Amygdala (tissue), 56 donors: ENCODE data around the gene CDH13.

Experiments used
- DNase-seq, 56 donors: peaks; one replicate each; lab custom pipeline; 2025; lab: John Stamatoyannopoulos, UW

The CDH13 gene

DNA sequence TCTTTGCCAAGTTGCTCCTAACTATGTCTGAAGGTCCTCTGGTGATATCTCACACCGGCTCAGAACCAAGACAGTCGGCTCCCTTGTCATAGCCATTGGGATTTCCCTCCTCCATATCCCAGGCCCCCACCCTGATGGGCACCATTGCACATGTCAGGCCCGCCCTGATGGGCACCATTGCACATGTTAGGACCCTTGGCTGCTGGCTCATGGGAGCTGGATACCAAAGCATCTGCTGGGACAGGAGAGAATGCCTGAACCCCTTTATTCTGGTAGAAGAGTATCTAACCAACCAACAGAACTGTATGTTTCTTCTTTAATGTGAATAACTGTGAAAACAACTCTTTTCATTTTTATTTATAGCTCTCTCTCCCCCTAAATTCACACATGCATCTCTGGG lies 726.5 kb downstream of the CDH13 start:
- DNase-seq, result no peak

- DNase-seq, result no peak
Measured at GRCh38 chr16:83354015-83354414, 727.2 kb downstream of the CDH13 start.

- DNase-seq, result no peak
Measured at GRCh38 chr16:83355570-83356218, 728.9 kb downstream of the CDH13 start.

DNA sequence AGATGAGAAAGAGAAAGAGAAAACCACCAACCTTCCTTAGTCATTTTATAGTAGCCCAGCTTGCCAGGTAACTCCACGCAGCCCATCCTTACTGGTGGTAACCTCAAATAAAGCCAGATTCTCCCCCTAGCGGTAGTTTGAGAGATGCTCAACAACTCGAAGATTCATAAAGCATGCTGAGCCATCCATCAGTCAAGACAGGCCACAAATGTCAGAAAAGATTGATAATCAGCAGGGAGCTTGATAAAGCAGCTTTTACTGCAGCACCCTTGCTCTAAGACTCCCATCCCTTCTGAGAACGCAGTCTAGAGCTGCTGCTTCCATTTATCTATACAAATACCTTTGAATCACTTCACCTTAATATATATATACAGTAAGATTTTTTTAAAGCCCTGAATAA lies 729.5 kb downstream of the CDH13 start:
- DNase-seq, result peak in 14 of 56 donors; percentile 1 to 60 (median 12)

DNA sequence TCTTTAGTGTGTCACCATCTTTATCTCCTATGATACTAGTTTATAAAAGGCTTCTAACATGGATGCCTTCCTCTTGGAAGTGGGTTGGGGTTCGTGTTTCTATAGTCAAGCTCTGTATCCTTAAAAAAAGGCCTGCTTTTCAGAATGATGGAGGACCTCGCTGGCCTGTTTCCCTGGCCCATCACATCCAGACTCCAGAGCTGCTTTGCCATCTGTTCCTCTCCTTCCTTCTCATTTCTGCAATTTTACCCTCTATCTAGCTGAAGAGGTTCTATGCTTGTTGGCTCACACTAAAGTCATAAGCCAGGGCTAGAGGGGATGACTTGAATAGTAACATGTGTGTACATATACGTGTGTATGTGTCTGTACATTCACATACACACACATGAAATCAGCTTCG lies 730.2 kb downstream of the CDH13 start:
- DNase-seq, result no peak

GRCh38 chr16:83363521-83363920 lies 736.8 kb downstream of the CDH13 start:
- DNase-seq, result no peak

GRCh38 chr16:83365166-83365565 lies 738.4 kb downstream of the CDH13 start:
- DNase-seq, result no peak

DNA sequence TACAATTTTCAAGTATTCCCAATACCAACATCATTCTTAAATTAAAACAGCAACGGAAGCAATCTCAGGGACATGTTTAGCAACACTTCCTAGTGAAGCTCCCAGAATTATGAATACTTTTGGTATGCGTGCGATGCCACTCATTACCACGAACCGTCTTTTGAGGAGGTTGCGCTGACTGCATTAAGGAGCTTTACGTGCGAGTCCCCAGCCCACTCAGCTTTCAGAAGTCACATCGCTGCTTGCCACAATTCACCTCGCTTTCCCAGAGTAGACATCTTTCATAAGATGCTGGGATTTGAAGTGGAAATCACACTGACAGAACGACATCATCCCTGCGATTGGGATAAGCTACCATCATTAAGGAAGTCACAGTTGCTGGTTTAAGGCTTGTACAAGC lies 739.5 kb downstream of the CDH13 start:
- DNase-seq, result no peak

DNA sequence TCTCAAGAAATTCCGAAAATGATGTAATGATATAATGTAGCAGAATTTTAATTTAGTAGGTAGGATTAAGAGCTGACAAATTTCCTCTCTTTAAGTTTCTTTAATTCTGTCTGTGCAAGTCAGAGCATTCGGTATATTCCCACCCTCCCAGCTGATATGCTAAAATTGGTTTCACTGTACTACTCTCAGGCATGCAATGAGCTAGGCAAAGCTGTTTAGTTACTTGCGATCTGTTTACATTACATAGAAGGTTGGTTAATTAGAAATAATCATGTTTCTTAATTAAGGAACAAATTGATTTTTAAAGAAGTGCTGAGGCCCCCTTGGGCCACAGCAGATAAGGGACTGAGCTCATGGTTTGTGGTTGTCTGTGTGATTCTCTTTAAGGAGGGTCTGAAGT lies 748.2 kb downstream of the CDH13 start:
- no peak for DNase-seq

DNA sequence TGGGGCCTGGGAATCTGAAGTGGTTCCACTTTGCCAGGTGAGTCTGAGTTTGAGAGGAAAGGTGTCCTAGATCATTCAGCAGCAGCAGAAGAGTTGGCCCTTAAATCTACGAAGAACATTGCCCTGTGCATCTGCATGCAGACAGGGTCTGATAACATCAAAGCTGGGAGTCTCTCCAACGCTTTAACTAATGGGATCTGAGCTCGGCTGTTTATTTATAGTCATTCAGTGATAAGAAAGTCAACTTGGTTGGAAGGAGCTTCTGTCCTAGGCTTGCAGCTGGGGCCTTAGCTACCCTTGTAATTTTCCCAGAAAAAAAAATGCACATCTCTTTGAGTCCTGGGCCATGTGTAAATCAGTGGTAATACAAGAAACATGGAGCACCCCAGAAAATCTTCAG lies 763.0 kb downstream of the CDH13 start:
- DNase-seq, result no peak

GRCh38 chr16:83390759-83391158 lies 764.0 kb downstream of the CDH13 start:
- DNase-seq, result no peak

GRCh38 chr16:83392743-83393142 lies 766.0 kb downstream of the CDH13 start:
- DNase-seq, result no peak

GRCh38 chr16:83393196-83393981 lies 766.6 kb downstream of the CDH13 start:
- no peak for DNase-seq

GRCh38 chr16:83397601-83398291 lies 771.0 kb downstream of the CDH13 start:
- DNase-seq, result no peak

DNA sequence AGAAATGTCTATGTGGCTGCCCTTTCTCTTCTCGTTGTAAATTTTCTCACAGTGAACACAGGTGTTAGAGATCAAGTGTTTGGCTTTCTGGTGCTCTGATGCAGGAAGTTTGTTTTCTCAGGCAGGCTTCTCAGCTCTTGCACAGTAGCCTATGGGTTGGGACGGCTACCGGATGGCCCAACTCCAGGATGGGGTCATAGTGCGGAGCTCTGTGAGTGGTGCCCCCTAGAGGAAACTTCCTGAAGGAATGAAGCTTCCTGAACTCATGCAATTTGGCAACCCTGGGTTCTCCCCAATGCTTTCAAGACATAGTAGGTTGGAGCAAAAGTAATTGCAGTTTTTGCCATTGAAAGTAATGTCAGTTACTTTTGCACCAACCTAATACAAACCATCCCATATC lies 773.5 kb downstream of the CDH13 start:
- no peak for DNase-seq

- no peak for DNase-seq
Measured at GRCh38 chr16:83402160-83402814, 775.5 kb downstream of the CDH13 start.

DNA sequence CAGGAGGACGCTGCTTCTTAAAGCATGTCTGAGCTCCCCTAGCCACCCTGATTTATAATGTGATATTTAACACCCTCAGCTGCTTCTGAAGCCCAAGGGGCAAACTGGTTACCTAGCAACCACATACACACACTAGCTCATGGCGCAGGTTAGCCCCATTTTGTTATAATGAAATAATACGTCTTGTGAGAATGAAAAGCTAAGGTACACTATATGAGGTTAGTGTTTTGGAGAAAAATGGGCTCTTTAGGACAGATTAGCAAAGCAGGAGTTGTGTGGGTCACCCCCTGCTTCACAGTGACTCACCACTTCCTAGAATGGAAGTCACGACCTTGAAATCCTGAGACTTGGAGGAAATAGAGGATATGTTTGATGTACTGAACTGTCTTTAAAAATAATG lies 776.2 kb downstream of the CDH13 start:
- DNase-seq, result no peak

DNA sequence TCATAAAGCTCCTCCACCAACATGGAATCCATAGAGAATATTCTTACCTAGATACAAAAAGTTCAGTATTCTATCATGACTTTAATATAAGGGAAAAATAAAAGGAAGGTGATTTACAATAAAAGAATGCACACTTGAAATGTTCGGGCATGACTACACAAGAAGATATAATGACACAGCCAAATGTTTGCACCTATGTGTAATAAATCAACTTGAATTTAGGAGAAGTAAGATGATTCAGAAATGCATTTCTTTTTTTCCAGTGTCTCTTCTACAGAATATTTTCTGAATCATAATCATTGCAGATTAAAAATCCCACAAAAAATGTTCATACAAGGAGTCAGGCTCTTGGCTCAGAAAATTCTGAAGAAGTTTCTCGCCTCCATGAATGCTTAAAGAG lies 777.0 kb downstream of the CDH13 start:
- DNase-seq, result no peak

DNA sequence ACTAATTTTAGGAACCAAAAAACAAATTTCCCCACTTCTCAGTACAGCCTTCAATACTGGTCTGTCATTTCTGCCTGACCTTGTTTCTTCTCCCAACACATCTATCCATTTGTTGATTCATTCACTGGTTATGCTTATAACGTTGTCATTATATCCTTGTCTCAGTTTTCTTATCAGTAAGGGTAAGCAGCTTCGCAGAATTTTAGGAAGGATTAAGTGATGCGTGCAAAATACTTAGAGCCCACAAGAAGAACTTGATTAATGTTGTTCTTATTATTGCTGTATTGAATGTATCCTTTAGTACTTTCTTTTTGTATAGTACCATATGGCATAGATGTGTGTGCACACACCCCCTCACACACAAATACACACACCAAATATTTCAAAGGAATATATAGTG lies 777.5 kb downstream of the CDH13 start:
- no peak for DNase-seq

GRCh38 chr16:83407928-83408327 lies 781.2 kb downstream of the CDH13 start:
- no peak for DNase-seq

DNA sequence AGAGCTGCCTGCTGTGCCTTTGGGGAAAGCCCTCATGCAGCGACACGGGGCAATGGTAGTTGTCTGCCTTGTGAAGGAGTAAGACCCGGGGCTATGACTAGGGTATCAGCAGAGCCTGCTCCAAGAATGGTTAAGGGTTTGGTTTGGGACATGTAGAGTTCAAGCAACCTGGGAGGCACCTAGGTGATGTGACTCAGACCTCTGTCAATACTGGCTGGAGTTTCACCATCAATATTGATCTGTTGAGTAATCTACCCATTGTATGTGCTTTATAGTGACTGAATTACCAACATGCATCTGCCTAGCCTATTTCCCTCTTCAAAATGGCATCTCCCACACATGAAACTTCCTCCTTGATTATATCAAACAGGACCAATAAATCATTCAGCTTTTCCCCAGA lies 782.6 kb downstream of the CDH13 start:
- DNase-seq, result no peak
